BLaER1 treated with 17β-estradiol and CSF1 and Interleukin-3, amounts not matched to agents 10 nM and 100 nM (cell line): ENCODE results near the gene ABCC3.

ENCODE experiments used
- H3K27ac ChIP-seq, 11 experiments: shearing (Covaris generic); formaldehyde crosslinking; 2 replicates each; pipeline ENCODE4 v1.8.1; 2022
- H3K27me3 ChIP-seq, 11 experiments: shearing (Covaris generic); formaldehyde crosslinking; 2 replicates each; pipeline ENCODE4 v1.8.1; 2022
- H3K36me3 ChIP-seq, 11 experiments: shearing (Covaris generic); formaldehyde crosslinking; 2 replicates each; pipeline ENCODE4 v1.8.1; 2022
- H3K4me1 ChIP-seq, 10 experiments: shearing (Covaris generic); formaldehyde crosslinking; 2 replicates each; pipeline ENCODE4 v1.8.1; 2022
- H3K4me2 ChIP-seq, 11 experiments: shearing (Covaris generic); formaldehyde crosslinking; 2 replicates each; pipeline ENCODE4 v1.8.1; 2022
- H3K4me3 ChIP-seq, 10 experiments: shearing (Covaris generic); formaldehyde crosslinking; 2 replicates each; pipeline ENCODE4 v1.8.1; 2022
- H3K9ac ChIP-seq, 11 experiments: shearing (Covaris generic); formaldehyde crosslinking; 2 replicates each; pipeline ENCODE4 v1.8.1; 2022
- H3K9me3 ChIP-seq, 11 experiments: shearing (Covaris generic); formaldehyde crosslinking; replicated peaks in 1 of 11; 2 replicates each; pipeline ENCODE4 v1.8.1; 2022
- H4K20me1 ChIP-seq, 11 experiments: shearing (Covaris generic); formaldehyde crosslinking; 2 replicates each; pipeline ENCODE4 v1.8.1; 2022
- Cebpa-rat ChIP-seq, 11 experiments: shearing (Covaris generic); IDR thresholded peaks; 2 replicates each; pipeline ENCODE4 v1.8.1; 2022

The ABCC3 gene

GRCh38 chr17:50660042-50660886 lies 25.6 kb downstream of the ABCC3 start:
- H3K4me2 ChIP-seq = peak overlapping the region in 6 of 11 experiments; percentile 55 to 91 (median 82); a peak in 12 of 22 replicates
- no peak overlapping the region for H3K4me3 ChIP-seq
- H3K27ac ChIP-seq = peak overlapping the region in 10 of 11 experiments; percentile 11 to 81 (median 70); a peak in 16 of 22 replicates
- peaks cover 0 to 52% (median 29%) of the 10 kb centered on the region in 10 experiments; a peak in 17 of 20 replicates for H3K4me1 ChIP-seq
- H3K9ac ChIP-seq = peak overlapping the region in 7 of 11 experiments; percentile 9 to 61 (median 28); a peak in 12 of 22 replicates
- TF ChIP-seq Cebpa-rat (IDR thresholded peaks at IDR 0.05) = no peak
- no peaks in the 10 kb centered on the region; a peak in 1 of 22 replicates for H4K20me1 ChIP-seq
- H3K36me3 ChIP-seq = no peaks in the 10 kb centered on the region
- H3K9me3 ChIP-seq = no peaks in the 10 kb centered on the region
- H3K27me3 ChIP-seq = no peaks in the 10 kb centered on the region

DNA sequence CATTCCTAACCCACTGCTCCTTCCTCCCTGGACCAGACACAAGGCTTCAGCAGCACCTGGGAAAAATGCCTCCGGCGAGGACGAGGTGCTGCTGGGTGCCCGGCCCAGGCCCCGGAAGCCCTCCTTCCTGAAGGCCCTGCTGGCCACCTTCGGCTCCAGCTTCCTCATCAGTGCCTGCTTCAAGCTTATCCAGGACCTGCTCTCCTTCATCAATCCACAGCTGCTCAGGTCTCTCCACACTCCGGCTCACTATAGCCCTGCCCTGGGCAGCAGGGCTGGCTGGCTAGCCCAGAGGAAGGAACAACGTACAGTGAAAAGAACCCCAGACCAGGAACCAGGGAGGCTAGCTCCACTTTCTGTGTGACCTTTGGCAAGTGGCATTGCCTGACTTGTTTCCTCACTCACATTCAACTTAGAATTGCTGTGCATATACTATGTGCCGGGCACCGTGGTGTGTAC lies 26.2 kb downstream of the ABCC3 start:
- TF ChIP-seq Cebpa-rat (IDR thresholded peaks at IDR 0.05) = no peak
- Histone ChIP-seq H4K20me1 (no peaks in the 10 kb centered on the region; a peak in 1 of 22 replicates), H3K27me3 (no peaks in the 10 kb centered on the region), H3K27ac (peak overlapping the region in 10 of 11 experiments; percentile 11 to 81 (median 70); a peak in 19 of 22 replicates), H3K36me3 (no peaks in the 10 kb centered on the region), H3K4me1 (peaks cover 0 to 52% (median 29%) of the 10 kb centered on the region in 10 experiments; a peak in 17 of 20 replicates), H3K9ac (peak overlapping the region in 9 of 11 experiments; percentile 9 to 61 (median 37); a peak in 11 of 22 replicates), H3K4me2 (peak overlapping the region in 9 of 11 experiments; percentile 54 to 91 (median 68); a peak in 16 of 22 replicates), H3K4me3 (no peak overlapping the region), H3K9me3 (no peaks in the 10 kb centered on the region)

DNA sequence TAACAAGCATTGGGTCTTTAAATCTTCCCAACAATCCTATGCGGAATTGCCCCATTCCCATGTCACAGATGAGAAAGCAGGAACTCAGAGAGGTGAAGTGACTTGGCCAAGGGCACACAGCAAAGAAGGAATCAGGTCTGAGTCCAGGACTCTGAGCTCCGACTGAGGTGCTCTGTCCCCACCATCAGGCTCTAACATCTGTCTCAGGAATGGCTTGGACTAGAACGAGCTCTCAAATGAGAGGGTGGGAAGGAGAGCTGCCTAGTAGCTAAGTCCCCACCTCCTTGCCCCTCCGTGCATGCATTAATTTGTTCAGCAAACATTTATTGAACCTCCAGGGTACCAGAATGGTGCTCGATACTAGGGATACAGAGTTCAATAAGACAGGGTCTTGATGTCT lies 26.7 kb downstream of the ABCC3 start:
- H4K20me1 ChIP-seq = no peaks in the 10 kb centered on the region; a peak in 1 of 22 replicates
- H3K4me1 ChIP-seq = peaks cover 0 to 52% (median 29%) of the 10 kb centered on the region in 10 experiments; a peak in 17 of 20 replicates
- H3K36me3 ChIP-seq = no peaks in the 10 kb centered on the region
- peak overlapping the region in 9 of 11 experiments; percentile 5 to 61 (median 44); a peak in 12 of 22 replicates for H3K9ac ChIP-seq
- H3K9me3 ChIP-seq = no peaks in the 10 kb centered on the region
- peak overlapping the region in 10 of 11 experiments; percentile 11 to 81 (median 70); a peak in 19 of 22 replicates for H3K27ac ChIP-seq
- peak overlapping the region in 2 of 10 experiments; percentile 8 to 21; a peak in 2 of 20 replicates for H3K4me3 ChIP-seq
- H3K4me2 ChIP-seq = peak overlapping the region; percentile 17 to 91 (median 64); a peak in 20 of 22 replicates
- H3K27me3 ChIP-seq = no peaks in the 10 kb centered on the region
- no peak for TF ChIP-seq Cebpa-rat (IDR thresholded peaks at IDR 0.05)

DNA sequence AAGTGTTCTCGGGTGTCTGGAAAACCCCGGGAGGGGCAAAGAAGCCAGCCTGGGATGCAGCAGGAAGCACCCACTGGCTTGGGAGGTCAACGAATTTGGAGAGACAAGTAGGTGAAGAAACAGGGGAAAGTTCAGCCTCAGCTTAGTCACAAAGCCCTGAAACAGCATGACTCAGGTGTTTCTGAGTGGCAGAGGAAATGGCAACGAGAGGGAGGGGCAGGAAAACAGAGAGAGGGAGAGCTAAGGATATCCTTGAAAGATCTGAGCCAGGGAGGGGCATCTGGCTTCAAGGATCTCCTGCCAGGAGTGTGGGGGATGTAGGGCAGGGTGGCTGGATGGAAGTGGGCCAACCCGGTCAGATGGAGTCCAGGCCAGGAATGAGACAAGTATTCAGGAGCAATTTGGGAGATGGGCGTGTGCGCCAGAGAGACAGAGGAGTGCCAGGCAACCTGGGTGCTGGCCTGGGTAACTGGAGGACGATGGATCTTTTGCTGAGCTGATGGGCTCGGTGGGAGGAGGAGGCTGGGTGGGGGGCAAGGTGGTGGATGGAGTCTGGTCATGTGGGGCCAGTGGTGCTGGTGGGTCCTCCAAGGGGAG lies 27.2 kb downstream of the ABCC3 start:
- H3K9ac ChIP-seq = peak overlapping the region in 8 of 11 experiments; percentile 5 to 61 (median 48); a peak in 10 of 22 replicates
- H3K4me1 ChIP-seq = peaks cover 0 to 52% (median 29%) of the 10 kb centered on the region in 10 experiments; a peak in 17 of 20 replicates
- no peaks in the 10 kb centered on the region for H3K27me3 ChIP-seq
- peak overlapping the region; percentile 17 to 91 (median 64); a peak in 21 of 22 replicates for H3K4me2 ChIP-seq
- 0 out of 22 replicates have a peak, but pooled peaks of 1 of the 11 experiments have one; percentile 17 for TF ChIP-seq Cebpa-rat (IDR thresholded peaks at IDR 0.05)
- peak overlapping the region in 10 of 11 experiments; percentile 25 to 81 (median 70); a peak in 19 of 22 replicates for H3K27ac ChIP-seq
- peak overlapping the region in 2 of 10 experiments; percentile 8 to 21; a peak in 3 of 20 replicates for H3K4me3 ChIP-seq
- H3K36me3 ChIP-seq = no peaks in the 10 kb centered on the region
- no peaks in the 10 kb centered on the region; a peak in 1 of 22 replicates for H4K20me1 ChIP-seq
- H3K9me3 ChIP-seq = no peaks in the 10 kb centered on the region

DNA sequence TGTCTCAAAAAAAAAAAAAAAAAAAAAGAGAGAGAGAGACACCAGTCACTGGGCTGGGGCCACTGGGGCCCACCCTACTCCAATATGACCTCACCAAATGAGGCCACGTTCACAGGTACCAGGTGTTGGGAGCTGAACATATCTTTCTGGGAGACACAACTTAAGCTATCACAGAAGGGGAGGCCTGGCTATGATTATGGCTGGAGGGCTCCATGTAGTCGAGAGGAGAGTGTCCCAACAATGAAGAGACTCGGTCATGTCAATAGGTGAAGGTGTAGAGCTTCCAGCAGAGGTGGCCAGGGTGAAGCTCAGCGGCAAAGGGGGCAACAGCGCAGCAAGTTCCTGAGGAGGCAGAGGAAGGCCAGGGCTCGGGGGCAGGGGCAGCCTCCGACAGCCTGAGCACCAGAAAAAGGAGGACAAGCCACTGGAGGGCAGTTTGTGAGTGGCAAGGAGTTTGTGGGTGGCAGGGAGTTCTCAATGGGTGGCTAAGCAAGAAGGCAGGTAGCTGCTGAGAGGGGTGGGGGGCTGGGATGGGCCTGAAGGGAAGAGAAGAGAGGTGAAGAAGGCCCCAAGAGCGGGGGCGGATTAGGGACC lies 28.0 kb downstream of the ABCC3 start:
- Histone ChIP-seq H3K27ac (peak overlapping the region in 8 of 11 experiments; percentile 56 to 81 (median 72); a peak in 13 of 22 replicates), H3K4me1 (peaks cover 0 to 56% (median 29%) of the 10 kb centered on the region in 10 experiments; a peak in 17 of 20 replicates), H3K4me2 (peak overlapping the region in 6 of 11 experiments; percentile 15 to 91 (median 82); a peak in 10 of 22 replicates)

DNA sequence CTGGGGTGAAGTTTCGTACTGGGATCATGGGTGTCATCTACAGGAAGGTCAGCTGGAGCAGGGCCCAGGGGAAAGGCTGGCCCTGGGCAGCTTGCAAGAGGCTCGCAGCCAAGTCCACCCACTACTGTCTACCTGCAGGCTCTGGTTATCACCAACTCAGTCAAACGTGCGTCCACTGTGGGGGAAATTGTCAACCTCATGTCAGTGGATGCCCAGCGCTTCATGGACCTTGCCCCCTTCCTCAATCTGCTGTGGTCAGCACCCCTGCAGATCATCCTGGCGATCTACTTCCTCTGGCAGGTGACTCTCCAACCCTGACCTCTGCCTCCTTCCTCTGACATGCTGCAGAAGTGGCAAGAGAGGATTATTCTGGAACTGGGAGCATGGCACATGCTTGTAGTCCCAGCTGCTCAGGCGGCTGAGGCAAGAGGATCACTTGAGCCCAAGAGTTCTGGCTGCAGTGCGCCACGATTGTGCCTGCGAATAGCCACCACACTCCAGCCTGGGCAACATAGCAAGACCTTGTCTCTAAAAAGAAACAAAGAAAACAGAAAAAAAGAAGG lies 29.2 kb downstream of the ABCC3 start:
- Histone ChIP-seq H4K20me1 (no peaks in the 10 kb centered on the region), H3K9ac (no peak overlapping the region), H3K36me3 (no peaks in the 10 kb centered on the region), H3K27ac (peak overlapping the region in 2 of 11 experiments; percentile 68 to 81; a peak in 1 of 22 replicates), H3K27me3 (no peaks in the 10 kb centered on the region), H3K4me2 (peak overlapping the region in 4 of 11 experiments; percentile 0 to 91 (median 48); a peak in 5 of 22 replicates), H3K9me3 (no peaks in the 10 kb centered on the region), H3K4me3 (no peak overlapping the region), H3K4me1 (peaks cover 0 to 68% (median 34%) of the 10 kb centered on the region in 10 experiments; a peak in 17 of 20 replicates)
- TF ChIP-seq Cebpa-rat (IDR thresholded peaks at IDR 0.05) = no peak

More for the DNA sequence above, 28.0 kb downstream of the ABCC3 start:
- Histone ChIP-seq H3K36me3 (no peaks in the 10 kb centered on the region), H3K27me3 (no peaks in the 10 kb centered on the region), H3K4me3 (no peak overlapping the region), H3K9ac (peak overlapping the region in 2 of 11 experiments; percentile 46 to 61; a peak in 2 of 22 replicates), H4K20me1 (no peaks in the 10 kb centered on the region), H3K9me3 (no peaks in the 10 kb centered on the region)
- no peak for TF ChIP-seq Cebpa-rat (IDR thresholded peaks at IDR 0.05)

DNA sequence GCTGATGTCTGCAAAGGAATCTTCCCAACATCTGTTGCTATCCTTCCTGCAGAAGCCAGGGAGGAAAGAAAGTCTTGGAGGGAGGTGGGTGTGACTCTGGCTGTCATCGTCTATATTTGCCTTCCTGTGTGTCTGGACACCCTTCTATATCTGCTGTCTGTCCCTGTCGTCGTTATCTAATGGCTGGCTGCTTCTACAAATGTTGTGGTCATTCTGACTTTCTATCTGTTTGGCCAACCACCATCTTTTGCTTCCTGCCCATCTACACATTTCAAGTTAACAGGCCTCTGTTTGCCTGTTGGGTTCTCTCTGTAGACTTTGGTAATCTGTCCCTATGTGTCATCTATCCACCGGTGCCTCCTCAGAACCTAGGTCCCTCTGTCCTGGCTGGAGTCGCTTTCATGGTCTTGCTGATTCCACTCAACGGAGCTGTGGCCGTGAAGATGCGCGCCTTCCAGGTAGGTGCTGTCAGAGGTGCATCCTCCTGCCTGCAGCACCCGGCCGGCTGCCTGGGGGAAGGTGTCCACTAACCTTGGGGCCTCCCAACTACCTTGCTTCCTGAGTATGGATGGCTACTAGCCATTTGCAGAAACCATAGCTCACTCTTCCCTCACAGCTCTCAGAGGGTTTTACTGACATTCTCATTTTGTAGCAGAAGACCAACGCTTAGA lies 30.2 kb downstream of the ABCC3 start:
- H3K27ac ChIP-seq = no peak overlapping the region
- H3K4me1 ChIP-seq = peaks cover 0 to 65% (median 34%) of the 10 kb centered on the region in 10 experiments; a peak in 17 of 20 replicates
- H3K4me2 ChIP-seq = no peak overlapping the region
- no peak for TF ChIP-seq Cebpa-rat (IDR thresholded peaks at IDR 0.05)
- no peak overlapping the region for H3K4me3 ChIP-seq
- no peaks in the 10 kb centered on the region for H4K20me1 ChIP-seq
- H3K9ac ChIP-seq = no peak overlapping the region
- no peaks in the 10 kb centered on the region for H3K9me3 ChIP-seq
- H3K27me3 ChIP-seq = no peaks in the 10 kb centered on the region
- no peaks in the 10 kb centered on the region for H3K36me3 ChIP-seq
